Measurements from ENCODE around the gene SELENOP.
"Not testable (repeated sequence)": the region's sequence is repeated elsewhere in the genome, so short reads cannot be mapped to it uniquely, and the experiment has no call there.

SELENOP gene

GRCh38 chr5:42837601-42838000, 25.9 kb upstream of the SELENOP start:
- no peaks in the 10 kb centered on the region for H3K9me3 Mint-ChIP-seq
- no peak overlapping the region for H3K4me3 Mint-ChIP-seq
- no peak overlapping the region for H3K27ac Mint-ChIP-seq
- no peak for ATAC-seq
- H3K4me1 Mint-ChIP-seq = no peaks in the 10 kb centered on the region
- no peak for DNase-seq (ENCODE audit: low spot score in 2 of 2)
- H3K36me3 Mint-ChIP-seq = no peaks in the 10 kb centered on the region

DNA sequence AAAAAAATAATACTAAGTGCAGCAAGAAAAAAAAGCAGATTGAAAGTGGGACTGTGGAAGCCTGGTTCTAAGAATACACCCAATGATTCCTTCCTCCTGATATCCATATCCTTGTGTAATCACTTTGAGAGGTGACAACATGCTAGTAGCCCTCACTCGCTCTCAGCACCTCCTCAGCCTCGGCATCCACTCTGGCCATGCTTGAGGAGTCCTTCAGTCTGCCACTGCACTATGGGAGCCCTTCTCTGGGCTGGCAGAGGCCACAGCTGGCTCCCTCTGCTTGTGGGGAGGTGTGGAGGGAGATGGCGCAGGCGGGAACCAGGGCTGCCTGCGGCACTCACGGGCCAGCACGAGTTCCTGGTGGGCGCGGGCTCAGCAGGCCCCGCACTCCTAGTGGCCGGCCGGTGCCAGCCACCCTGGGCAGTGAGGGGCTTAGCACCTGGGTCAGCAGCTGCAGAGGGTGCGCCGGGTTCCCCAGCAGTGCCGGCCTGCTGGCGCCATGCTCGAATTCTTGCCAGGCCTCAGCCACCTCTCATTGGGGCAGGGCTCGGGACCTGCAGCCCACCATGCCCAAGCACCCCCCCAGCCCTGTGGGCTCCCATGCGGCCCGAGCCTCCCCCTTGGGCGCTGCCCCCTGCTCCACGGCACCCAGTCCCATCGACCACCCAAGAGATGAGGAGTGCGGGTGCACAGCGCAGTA, 24.5 kb upstream of the SELENOP start:
- no peak for ATAC-seq
- no peaks in the 10 kb centered on the region for H3K4me1 Mint-ChIP-seq
- H3K9me3 Mint-ChIP-seq = no peaks in the 10 kb centered on the region
- no peak for DNase-seq (ENCODE audit: low spot score in 2 of 2)
- no peaks in the 10 kb centered on the region for H3K36me3 Mint-ChIP-seq
- H3K27ac Mint-ChIP-seq = no peak overlapping the region
- no peak overlapping the region for H3K4me3 Mint-ChIP-seq

- ATAC-seq = no peak
- no peak overlapping the region for H3K4me3 Mint-ChIP-seq
- H3K27ac Mint-ChIP-seq = no peak overlapping the region
- H3K9me3 Mint-ChIP-seq = no peaks in the 10 kb centered on the region
- H3K4me1 Mint-ChIP-seq = no peaks in the 10 kb centered on the region
- no peak for DNase-seq (ENCODE audit: low spot score in 2 of 2)
- H3K36me3 Mint-ChIP-seq = no peaks in the 10 kb centered on the region
These were observed 20.4 kb upstream of the SELENOP start for GRCh38 chr5:42832060-42832459.

- DNase-seq (ENCODE audit: low spot score in 2 of 2) = no peak
- Mint-ChIP-seq H3K9me3 (no peaks in the 10 kb centered on the region), H3K4me1 (no peaks in the 10 kb centered on the region), H3K27ac (no peak overlapping the region), H3K4me3 (no peak overlapping the region), H3K36me3 (no peaks in the 10 kb centered on the region)
- ATAC-seq = no peak
These were observed 19.2 kb upstream of the SELENOP start for GRCh38 chr5:42830924-42831323.

GRCh38 chr5:42828671-42829070, 17.0 kb upstream of the SELENOP start:
- DNase-seq (ENCODE audit: low spot score in 2 of 2) = no peak
- Mint-ChIP-seq H3K9me3 (no peaks in the 10 kb centered on the region), H3K4me1 (no peaks in the 10 kb centered on the region), H3K27ac (no peak overlapping the region), H3K36me3 (no peaks in the 10 kb centered on the region), H3K4me3 (no peak overlapping the region)
- no peak for ATAC-seq

- DNase-seq (ENCODE audit: low spot score in 2 of 2) = no peak
- H3K4me3 Mint-ChIP-seq = no peak overlapping the region
- no peaks in the 10 kb centered on the region for H3K9me3 Mint-ChIP-seq
- H3K27ac Mint-ChIP-seq = no peak overlapping the region
- no peaks in the 10 kb centered on the region for H3K4me1 Mint-ChIP-seq
- H3K36me3 Mint-ChIP-seq = no peaks in the 10 kb centered on the region
- ATAC-seq = no peak
These were observed 15.2 kb upstream of the SELENOP start for GRCh38 chr5:42826757-42827515.

GRCh38 chr5:42825422-42826148, 13.9 kb upstream of the SELENOP start:
- no peak for DNase-seq (ENCODE audit: low spot score in 2 of 2)
- H3K4me1 Mint-ChIP-seq = no peaks in the 10 kb centered on the region
- H3K36me3 Mint-ChIP-seq = no peaks in the 10 kb centered on the region
- H3K27ac Mint-ChIP-seq = no peak overlapping the region
- ATAC-seq = peak; percentile 8
- H3K9me3 Mint-ChIP-seq = no peaks in the 10 kb centered on the region
- no peak overlapping the region for H3K4me3 Mint-ChIP-seq

- no peak for ATAC-seq
- Mint-ChIP-seq H3K4me3 (no peak overlapping the region), H3K4me1 (no peaks in the 10 kb centered on the region), H3K9me3 (no peaks in the 10 kb centered on the region), H3K27ac (no peak overlapping the region), H3K36me3 (no peaks in the 10 kb centered on the region)
- DNase-seq (ENCODE audit: low spot score in 2 of 2) = no peak
These were observed 12.8 kb upstream of the SELENOP start for GRCh38 chr5:42824347-42824976.

DNA sequence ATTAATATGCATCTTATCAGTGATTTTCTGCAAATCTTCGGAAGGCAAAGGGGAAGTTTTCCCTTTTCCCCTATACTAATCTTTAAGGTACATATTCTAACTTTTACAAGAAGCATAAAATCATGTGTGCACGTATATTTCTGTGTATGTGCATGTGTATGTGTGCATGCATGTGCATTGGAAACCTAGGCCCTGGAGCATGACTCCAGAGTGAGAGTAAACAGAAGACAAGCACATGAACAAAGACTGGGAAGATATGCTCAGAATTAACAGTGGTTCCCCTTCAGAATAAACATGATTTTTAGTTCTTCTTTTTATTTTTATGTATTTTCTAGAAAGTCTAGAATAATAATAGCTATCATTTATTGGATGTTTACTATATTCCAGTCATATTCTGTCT, 10.9 kb upstream of the SELENOP start:
- no peak overlapping the region for H3K27ac Mint-ChIP-seq
- no peak for DNase-seq (ENCODE audit: low spot score in 2 of 2)
- no peaks in the 10 kb centered on the region for H3K36me3 Mint-ChIP-seq
- H3K4me1 Mint-ChIP-seq = no peaks in the 10 kb centered on the region
- H3K4me3 Mint-ChIP-seq = no peak overlapping the region
- ATAC-seq = no peak
- no peaks in the 10 kb centered on the region for H3K9me3 Mint-ChIP-seq

DNA sequence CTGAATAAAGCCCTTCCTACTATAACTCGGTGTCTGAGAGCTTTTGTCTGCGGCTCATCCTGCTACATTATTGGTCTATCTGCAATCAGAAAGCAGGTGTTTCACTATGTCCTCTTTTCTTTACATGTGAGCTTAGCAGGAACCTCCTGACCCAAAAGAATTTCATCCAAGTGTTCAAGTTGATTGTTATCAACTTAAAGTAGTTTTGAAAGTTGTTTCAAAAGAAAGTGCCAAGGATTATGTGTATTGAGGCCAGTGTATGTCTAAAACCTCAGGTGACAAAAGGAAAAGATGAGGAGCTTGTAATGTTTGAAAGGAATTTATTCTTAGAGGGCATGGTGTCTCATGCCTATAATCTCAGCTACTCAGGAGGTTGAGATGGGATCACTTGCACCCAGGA, 8.1 kb upstream of the SELENOP start:
- DNase-seq (ENCODE audit: low spot score in 2 of 2) (no peak), ATAC-seq (no peak)
- H3K4me3 Mint-ChIP-seq = no peak overlapping the region
- no peak overlapping the region for H3K27ac Mint-ChIP-seq
- no peaks in the 10 kb centered on the region for H3K4me1 Mint-ChIP-seq
- no peaks in the 10 kb centered on the region for H3K9me3 Mint-ChIP-seq
- H3K36me3 Mint-ChIP-seq = no peaks in the 10 kb centered on the region

DNA sequence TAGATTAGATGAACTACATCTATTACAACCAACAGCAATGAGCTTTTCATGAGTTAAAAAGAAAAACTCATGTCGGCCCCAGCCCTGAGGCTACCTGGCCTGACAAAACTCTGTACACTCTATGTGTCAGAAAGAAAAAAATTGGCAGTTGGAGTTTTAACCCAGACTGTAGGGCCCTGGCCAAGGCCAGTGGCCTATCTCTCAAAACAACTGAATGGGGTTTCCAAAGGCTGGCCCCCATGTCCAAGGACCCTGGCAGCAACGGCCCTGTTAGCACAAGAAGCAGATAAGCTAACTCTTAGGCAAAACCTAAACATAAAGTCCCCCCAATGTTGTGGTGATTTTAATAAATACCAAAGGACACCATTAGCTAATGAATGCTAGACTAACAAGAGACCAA, 4.9 kb upstream of the SELENOP start:
- not testable (repeated sequence) for H3K36me3 Mint-ChIP-seq; H3K27ac Mint-ChIP-seq; ATAC-seq; H3K4me3 Mint-ChIP-seq; DNase-seq (ENCODE audit: low spot score in 2 of 2); H3K9me3 Mint-ChIP-seq; H3K4me1 Mint-ChIP-seq

DNA sequence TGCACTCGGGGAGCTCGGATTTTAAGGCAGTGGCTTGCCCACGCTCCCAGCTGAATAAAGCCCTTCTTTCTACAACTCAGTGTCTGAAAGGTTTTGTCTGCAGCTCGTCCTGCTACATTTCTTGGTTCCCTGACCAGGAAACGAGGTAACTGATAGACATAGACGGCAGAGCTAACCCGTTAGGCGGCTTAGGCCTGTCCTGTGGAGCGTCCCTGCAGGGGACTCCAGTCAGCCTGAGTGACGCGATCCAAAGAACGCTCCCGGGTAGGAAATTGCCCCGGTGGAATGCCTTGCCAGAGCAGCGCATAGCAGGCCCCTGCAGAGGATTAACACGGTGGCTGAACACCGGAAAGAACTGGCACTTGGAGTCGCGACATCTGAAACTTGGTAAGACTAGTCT, 1.8 kb upstream of the SELENOP start:
- ATAC-seq (no peak), DNase-seq (ENCODE audit: low spot score in 2 of 2) (no peak)
- Mint-ChIP-seq H3K36me3 (no peaks in the 10 kb centered on the region), H3K27ac (no peak overlapping the region), H3K9me3 (no peaks in the 10 kb centered on the region), H3K4me1 (no peaks in the 10 kb centered on the region), H3K4me3 (no peak overlapping the region)

- Mint-ChIP-seq H3K4me1 (no peaks in the 10 kb centered on the region), H3K9me3 (no peaks in the 10 kb centered on the region), H3K4me3 (no peak overlapping the region), H3K36me3 (no peaks in the 10 kb centered on the region), H3K27ac (no peak overlapping the region)
- no peak for ATAC-seq
- DNase-seq (ENCODE audit: low spot score in 2 of 2) = no peak
These were observed 928 bp upstream of the SELENOP start for GRCh38 chr5:42812620-42813019.

GRCh38 chr5:42810834-42811590, 680 bp downstream of the SELENOP start:
- H3K36me3 Mint-ChIP-seq = no peaks in the 10 kb centered on the region
- H3K4me1 Mint-ChIP-seq = no peaks in the 10 kb centered on the region
- no peak overlapping the region for H3K27ac Mint-ChIP-seq
- no peaks in the 10 kb centered on the region for H3K9me3 Mint-ChIP-seq
- ATAC-seq (no peak), DNase-seq (ENCODE audit: low spot score in 2 of 2) (no peak)
- no peak overlapping the region for H3K4me3 Mint-ChIP-seq

All from stimulated activated effector memory CD8-positive, alpha-beta T cell treated with anti-CD3 and anti-CD28 coated beads, Interleukin-12 subunit alpha, Interleukin-12 subunit beta, amount 100 ng/mL, for 72 hours (primary cell).